ENCODE data around the gene MYO5A.

The MYO5A gene

DNA sequence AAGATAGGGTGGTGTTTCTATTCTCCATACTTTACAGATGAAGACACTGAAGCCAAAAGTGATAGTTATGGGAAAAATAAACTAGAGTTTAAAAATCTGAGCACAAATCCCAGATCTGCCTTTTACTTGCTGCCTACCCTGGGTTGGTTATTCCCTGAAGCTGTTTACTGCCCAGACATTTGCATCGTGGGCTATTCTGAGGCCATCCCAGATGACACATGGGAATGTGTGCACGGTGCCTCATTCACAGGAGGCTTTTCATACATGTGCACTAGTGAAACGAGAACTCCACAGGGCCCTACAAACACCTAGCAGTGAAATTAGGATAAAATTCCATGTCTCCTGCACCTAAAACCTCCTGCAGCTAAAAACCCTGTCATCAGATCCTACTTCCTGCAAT, 250.5 kb downstream of the MYO5A start:
- Mint-ChIP-seq H3K27ac (no peak overlapping the region), H3K4me1 (no peaks in the 10 kb centered on the region), H3K4me3 (no peak overlapping the region), H3K36me3 (ENCODE audit: low read depth) (peaks cover 18% of the 10 kb centered on the region), H3K27me3 (ENCODE audit: low read depth) (peaks cover 3% of the 10 kb centered on the region), H3K9me3 (no peaks in the 10 kb centered on the region)
- TF ChIP-seq, protein P1, sequence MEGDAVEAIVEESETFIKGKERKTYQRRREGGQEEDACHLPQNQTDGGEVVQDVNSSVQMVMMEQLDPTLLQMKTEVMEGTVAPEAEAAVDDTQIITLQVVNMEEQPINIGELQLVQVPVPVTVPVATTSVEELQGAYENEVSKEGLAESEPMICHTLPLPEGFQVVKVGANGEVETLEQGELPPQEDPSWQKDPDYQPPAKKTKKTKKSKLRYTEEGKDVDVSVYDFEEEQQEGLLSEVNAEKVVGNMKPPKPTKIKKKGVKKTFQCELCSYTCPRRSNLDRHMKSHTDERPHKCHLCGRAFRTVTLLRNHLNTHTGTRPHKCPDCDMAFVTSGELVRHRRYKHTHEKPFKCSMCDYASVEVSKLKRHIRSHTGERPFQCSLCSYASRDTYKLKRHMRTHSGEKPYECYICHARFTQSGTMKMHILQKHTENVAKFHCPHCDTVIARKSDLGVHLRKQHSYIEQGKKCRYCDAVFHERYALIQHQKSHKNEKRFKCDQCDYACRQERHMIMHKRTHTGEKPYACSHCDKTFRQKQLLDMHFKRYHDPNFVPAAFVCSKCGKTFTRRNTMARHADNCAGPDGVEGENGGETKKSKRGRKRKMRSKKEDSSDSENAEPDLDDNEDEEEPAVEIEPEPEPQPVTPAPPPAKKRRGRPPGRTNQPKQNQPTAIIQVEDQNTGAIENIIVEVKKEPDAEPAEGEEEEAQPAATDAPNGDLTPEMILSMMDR (IDR thresholded peaks at IDR 0.05; ENCODE audit: unreplicated experiment in 3 of 3), result no peak

DNA sequence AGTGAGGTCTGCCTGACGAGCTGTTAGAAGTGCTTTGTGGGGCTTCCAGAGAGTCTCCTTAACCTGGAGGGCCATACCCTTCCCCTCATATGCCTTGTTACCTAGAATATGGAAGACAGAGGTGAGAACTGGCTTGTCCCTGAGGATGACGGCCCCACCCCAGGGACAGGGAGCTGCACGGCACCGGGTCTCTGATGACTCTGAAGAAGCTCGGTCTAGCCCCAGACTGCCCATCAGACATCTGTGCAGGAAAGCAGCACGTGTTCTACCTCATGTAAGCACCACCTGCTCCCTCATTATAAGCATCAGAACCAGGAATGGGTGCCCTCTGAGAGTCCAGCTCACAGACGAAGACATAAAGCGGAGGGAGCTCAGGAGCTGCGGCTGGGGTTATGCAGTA, 251.1 kb downstream of the MYO5A start:
- H3K9me3 Mint-ChIP-seq, result no peaks in the 10 kb centered on the region
- no peak overlapping the region for H3K4me3 Mint-ChIP-seq

DNA sequence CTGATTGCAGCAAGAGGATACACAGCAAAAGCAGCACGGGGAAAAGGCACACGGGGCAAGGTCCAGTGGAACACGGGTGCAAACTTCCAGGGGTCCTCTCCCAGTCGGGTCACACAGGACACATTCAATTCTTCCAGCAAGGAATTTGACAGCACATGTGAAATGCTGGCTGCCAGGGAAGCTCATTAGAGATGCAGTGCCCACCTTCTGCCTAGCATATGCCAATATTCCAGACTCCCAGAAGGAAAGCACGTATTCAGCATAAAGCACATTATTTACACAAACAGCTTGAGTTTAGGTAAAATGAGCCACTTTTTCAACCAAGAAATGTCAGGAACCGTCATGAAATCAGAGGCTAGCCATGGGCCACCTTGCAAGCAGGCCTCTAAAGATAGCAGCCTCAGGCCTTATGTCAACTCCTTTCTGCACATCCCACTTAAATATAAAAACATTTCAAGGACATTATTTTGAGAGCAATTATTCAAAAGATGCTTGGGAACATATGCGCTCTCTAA, 252.4 kb downstream of the MYO5A start:
- no peak overlapping the region for H3K27ac Mint-ChIP-seq
- peaks cover 5% of the 10 kb centered on the region for H3K27me3 Mint-ChIP-seq (ENCODE audit: low read depth)
- no peaks in the 10 kb centered on the region for H3K9me3 Mint-ChIP-seq
- TF ChIP-seq, protein P1 (IDR thresholded peaks at IDR 0.05; ENCODE audit: unreplicated experiment in 3 of 3), result no peak
- no peak overlapping the region for H3K4me3 Mint-ChIP-seq
- peaks cover 21% of the 10 kb centered on the region for H3K36me3 Mint-ChIP-seq (ENCODE audit: low read depth)
- no peaks in the 10 kb centered on the region for H3K4me1 Mint-ChIP-seq

More for the DNA sequence above, 251.1 kb downstream of the MYO5A start:
- Mint-ChIP-seq H3K4me1 (no peaks in the 10 kb centered on the region), H3K27ac (no peak overlapping the region), H3K27me3 (ENCODE audit: low read depth) (peaks cover 3% of the 10 kb centered on the region), H3K36me3 (ENCODE audit: low read depth) (peaks cover 18% of the 10 kb centered on the region)
- TF ChIP-seq, protein P1 (IDR thresholded peaks at IDR 0.05; ENCODE audit: unreplicated experiment in 3 of 3), result no peak

DNA sequence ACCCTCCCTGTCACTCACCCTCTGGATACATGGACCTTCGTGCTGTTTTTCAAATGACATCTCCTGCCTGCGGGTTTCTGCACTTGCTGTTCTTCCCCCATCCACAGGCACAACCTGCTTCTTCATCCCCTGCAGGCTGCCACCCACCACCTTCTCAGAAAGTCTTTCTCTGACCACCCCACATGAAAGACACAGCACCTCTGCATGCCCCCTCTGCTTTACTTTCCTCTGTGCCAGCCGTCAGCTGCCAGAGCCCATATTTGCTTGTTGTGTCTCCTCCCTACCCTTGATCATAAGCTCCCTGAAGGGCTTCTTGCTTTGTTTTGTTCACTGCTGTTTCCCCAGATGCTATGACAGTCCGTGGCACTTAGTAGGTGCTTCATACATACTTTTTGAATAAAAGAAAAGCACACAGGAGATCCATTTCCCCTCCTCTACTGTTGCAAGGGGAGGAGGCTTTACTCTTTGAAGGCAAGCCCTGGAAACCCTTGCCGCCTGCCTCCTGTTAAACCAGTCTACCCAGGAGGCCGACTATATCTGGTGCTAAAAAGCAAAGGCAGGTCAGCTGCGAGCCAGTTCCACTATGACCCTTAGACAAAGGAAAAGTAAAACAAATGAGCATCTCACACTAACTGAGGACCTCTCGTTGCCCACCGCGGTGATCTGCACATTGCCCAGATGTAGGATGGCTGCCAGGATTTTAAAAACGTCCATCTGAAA, 265.0 kb downstream of the MYO5A start:
- TF ChIP-seq, protein P1 (IDR thresholded peaks at IDR 0.05; ENCODE audit: unreplicated experiment in 3 of 3), result no peak
- Mint-ChIP-seq H3K4me1 (peaks cover 20% of the 10 kb centered on the region), H3K9me3 (no peaks in the 10 kb centered on the region), H3K4me3 (no peak overlapping the region), H3K27ac (peak overlapping the region in 1 of 3 experiments; percentile 23), H3K36me3 (ENCODE audit: low read depth) (peaks cover 10% of the 10 kb centered on the region), H3K27me3 (ENCODE audit: low read depth) (peaks cover 4% of the 10 kb centered on the region)

DNA sequence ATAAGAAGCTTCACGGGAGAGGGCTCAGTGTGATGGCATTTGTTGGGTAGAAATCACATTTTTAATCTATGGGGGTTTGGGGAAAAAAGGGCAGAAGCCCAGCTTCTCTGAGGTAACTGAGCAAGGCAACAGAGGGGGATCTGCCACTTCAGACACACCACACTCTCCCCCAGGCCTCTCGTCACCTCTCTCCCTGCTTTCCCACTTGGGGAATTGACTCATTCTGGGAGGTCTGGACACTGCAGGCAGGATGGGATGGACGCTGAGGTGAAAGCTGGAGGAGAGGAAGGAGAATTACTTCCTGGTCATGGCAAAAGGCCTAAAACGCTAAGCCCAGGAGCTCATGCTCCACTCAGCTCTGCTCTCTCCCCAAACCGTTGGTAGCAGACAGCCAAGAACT, 266.3 kb downstream of the MYO5A start:
- H3K9me3 Mint-ChIP-seq, result no peaks in the 10 kb centered on the region
- H3K4me1 Mint-ChIP-seq, result peaks cover 29% of the 10 kb centered on the region
- peak overlapping the region; percentile 21 to 48 (median 45) for H3K27ac Mint-ChIP-seq
- H3K4me3 Mint-ChIP-seq, result no peak overlapping the region
- TF ChIP-seq, protein P1 (IDR thresholded peaks at IDR 0.05; ENCODE audit: unreplicated experiment in 3 of 3), result no peak
- peaks cover 10% of the 10 kb centered on the region for H3K36me3 Mint-ChIP-seq (ENCODE audit: low read depth)
- H3K27me3 Mint-ChIP-seq (ENCODE audit: low read depth), result peaks cover 8% of the 10 kb centered on the region

All from nephron (organoid).